HepG2 (cell line): ENCODE measurements around the gene CKLF. TPM values are rescaled to one million over a fixed set of nuclear protein-coding genes. Genes with fewer than 3 reads are reported as not detected.

Experiments
- CEBPG ChIP-seq: IDR thresholded peaks from 2 replicates; pipeline ENCODE4 v1.6.1; 2016
- GABPB1 ChIP-seq: IDR thresholded peaks from 2 replicates; pipeline ENCODE4 v1.6.1; 2016; ENCODE audit warnings: mild to moderate bottlenecking, missing genetic modification reagents, moderate library complexity, missing compliant biosample characterization
- GLI4 ChIP-seq: sonication (generic); formaldehyde crosslinking; IDR thresholded peaks from 2 replicates; pipeline ENCODE4 v1.5.1; 2020; ENCODE audit warnings: missing genetic modification reagents, mild to moderate bottlenecking, moderate library complexity, borderline replicate concordance
- KLF15 ChIP-seq: sonication (generic); formaldehyde crosslinking; IDR thresholded peaks from 2 replicates; pipeline ENCODE4 v1.8.1; 2023; ENCODE audit warnings: borderline replicate concordance, mild to moderate bottlenecking, inconsistent platforms, missing genetic modification reagents, mixed read lengths
- NBN ChIP-seq: fragments of 450-650 bp; conservative IDR thresholded peaks from 2 replicates; pipeline ENCODE4 v1.6.1; 2017
- SKI ChIP-seq: fragments of 450-650 bp; IDR thresholded peaks from one replicate; pipeline ENCODE4 v1.6.1; 2018; ENCODE audit warnings: mild to moderate bottlenecking; ENCODE audit not compliant: partially characterized antibody
- SMARCC2 ChIP-seq: fragments of 450-650 bp; IDR thresholded peaks from 2 replicates; pipeline ENCODE4 v1.6.1; 2017; ENCODE audit warnings: antibody characterized with exemption, mild to moderate bottlenecking
- SSRP1 ChIP-seq: IDR thresholded peaks from 2 replicates; pipeline ENCODE4 v1.6.1; 2016; ENCODE audit warnings: control low read depth
- WIZ ChIP-seq: sonication (generic); formaldehyde crosslinking; IDR thresholded peaks from 2 replicates; pipeline ENCODE4 v1.5.1; 2020; ENCODE audit warnings: mild to moderate bottlenecking, missing genetic modification reagents
- ZC3H4 ChIP-seq: sonication (generic); formaldehyde crosslinking; IDR thresholded peaks from 2 replicates; pipeline ENCODE4 v1.4.0; 2020; ENCODE audit warnings: missing genetic modification reagents, borderline replicate concordance
- ZFX ChIP-seq: sonication (generic); formaldehyde crosslinking; IDR thresholded peaks from 2 replicates; pipeline ENCODE4 v1.4.0; 2020; ENCODE audit warnings: mild to moderate bottlenecking, low read depth, missing genetic modification reagents, moderate library complexity
- ZNF17 ChIP-seq: sonication (generic); formaldehyde crosslinking; IDR thresholded peaks from 2 replicates; pipeline ENCODE4 v1.5.0; 2020; ENCODE audit warnings: mild to moderate bottlenecking, missing genetic modification reagents
- ZNF335 ChIP-seq: sonication (generic); formaldehyde crosslinking; IDR thresholded peaks from 2 replicates; pipeline ENCODE4 v1.4.0; 2020; ENCODE audit warnings: missing genetic modification reagents
- ZNF460 ChIP-seq: sonication (generic); formaldehyde crosslinking; IDR thresholded peaks from 2 replicates; pipeline ENCODE4 v1.5.1; 2020; ENCODE audit warnings: missing genetic modification reagents, mild to moderate bottlenecking, borderline replicate concordance
- ZNF510 ChIP-seq: sonication (generic); formaldehyde crosslinking; IDR thresholded peaks from 2 replicates; pipeline ENCODE4 v1.4.0; 2020; ENCODE audit warnings: low read depth, mild to moderate bottlenecking, missing genetic modification reagents
- ZZZ3 ChIP-seq: sonication (generic); formaldehyde crosslinking; IDR thresholded peaks from 2 replicates; pipeline ENCODE4 v1.4.0; 2020; ENCODE audit warnings: missing genetic modification reagents, mild to moderate bottlenecking, borderline replicate concordance
- polyA plus RNA-seq, 8 experiments: library from polyadenylated mRNA; depleted of rRNA in 3 of 8; stranded (reverse) in 7 of 8; unstranded in 1 of 8; fragments of >200 nt; fragmentation: Illumina TruSeq in 4 of 8; extraction: Trizol in 4 of 8; gene quantifications; 2 replicates each; pipeline versions ENCODE4 v1.2.1 to v1.2.3, GENCODE V29; 2011 to 2016; ENCODE audit warnings: low read depth in 4 of 8, missing spikeins in 1 of 8, mixed read lengths in 1 of 8; ENCODE audit not compliant: insufficient read depth in 1 of 8
- total RNA-seq, 5 experiments: library from RNA; depleted of rRNA; stranded (reverse); fragments of >200 nt; fragmentation: Illumina TruSeq; extraction: Trizol; gene quantifications; 2 replicates each; pipeline ENCODE4 v1.2.3, GENCODE V29; 2016; ENCODE audit warnings: low read depth in 1 of 5
- TF ChIP-seq, protein P1 (sequence below): sonication (generic); formaldehyde crosslinking; IDR thresholded peaks from 2 replicates; pipeline ENCODE4 v1.4.0; 2020; ENCODE audit warnings: missing genetic modification reagents, borderline replicate concordance
- TF ChIP-seq, protein P2 (sequence below): sonication (generic); formaldehyde crosslinking; conservative IDR thresholded peaks from 2 replicates; pipeline ENCODE4 v1.5.0; 2020; ENCODE audit warnings: missing genetic modification reagents
- TF ChIP-seq, protein P3 (sequence below): sonication (generic); formaldehyde crosslinking; IDR thresholded peaks from 2 replicates; pipeline ENCODE4 v1.4.0; 2020; ENCODE audit warnings: low read depth, missing genetic modification reagents

CKLF gene
- total and polyA plus RNA-seq, 2 of the 13 experiments (the other 11 are each of a cell fraction or from before 2014, with no cell fraction given): 120 to 167 TPM

DNA sequence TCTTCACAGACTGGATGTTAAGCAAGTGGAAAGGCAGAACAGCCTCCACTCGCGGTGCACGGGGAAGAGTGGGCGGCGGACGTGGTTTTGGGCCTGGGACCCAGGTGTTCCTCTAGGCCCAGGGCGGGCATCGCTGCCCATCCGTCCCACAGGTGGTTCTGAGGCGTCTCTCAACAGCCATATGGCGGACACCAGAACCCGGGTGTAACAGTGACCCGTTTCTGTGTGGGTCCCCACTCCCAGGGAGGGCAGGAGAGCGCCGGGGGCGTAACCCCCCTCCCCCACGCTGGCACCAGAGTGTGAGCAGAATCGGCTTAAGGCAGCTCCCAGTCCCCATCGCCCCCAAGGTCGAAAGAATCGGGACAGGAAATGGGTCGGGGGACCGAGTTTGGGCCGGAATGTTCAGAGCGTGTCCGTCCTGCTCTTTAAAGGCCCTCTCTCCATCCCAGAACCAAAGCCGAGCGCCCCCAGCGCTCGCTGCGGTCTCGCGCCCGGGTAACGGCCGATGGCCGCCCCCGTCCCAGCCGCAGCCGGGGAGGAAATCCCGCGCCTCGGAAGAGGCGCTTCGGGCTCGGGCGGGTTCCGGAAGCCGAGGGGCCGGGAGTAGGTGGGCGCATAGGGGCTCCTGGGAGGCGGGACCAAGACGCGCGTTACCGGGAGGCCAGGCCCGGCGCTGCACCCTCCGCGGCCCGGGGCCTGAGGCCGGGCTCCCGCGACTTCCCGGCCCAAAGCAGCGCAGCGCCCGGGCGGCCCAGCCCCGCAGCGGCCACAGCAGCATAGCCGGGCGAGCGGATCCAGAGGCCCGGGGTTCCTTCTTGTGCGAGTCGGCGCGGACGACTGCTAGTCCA is 2.9 kb upstream of the CKLF start, which contains the start of gene TK2 (continued):
- TF ChIP-seq, protein P1, sequence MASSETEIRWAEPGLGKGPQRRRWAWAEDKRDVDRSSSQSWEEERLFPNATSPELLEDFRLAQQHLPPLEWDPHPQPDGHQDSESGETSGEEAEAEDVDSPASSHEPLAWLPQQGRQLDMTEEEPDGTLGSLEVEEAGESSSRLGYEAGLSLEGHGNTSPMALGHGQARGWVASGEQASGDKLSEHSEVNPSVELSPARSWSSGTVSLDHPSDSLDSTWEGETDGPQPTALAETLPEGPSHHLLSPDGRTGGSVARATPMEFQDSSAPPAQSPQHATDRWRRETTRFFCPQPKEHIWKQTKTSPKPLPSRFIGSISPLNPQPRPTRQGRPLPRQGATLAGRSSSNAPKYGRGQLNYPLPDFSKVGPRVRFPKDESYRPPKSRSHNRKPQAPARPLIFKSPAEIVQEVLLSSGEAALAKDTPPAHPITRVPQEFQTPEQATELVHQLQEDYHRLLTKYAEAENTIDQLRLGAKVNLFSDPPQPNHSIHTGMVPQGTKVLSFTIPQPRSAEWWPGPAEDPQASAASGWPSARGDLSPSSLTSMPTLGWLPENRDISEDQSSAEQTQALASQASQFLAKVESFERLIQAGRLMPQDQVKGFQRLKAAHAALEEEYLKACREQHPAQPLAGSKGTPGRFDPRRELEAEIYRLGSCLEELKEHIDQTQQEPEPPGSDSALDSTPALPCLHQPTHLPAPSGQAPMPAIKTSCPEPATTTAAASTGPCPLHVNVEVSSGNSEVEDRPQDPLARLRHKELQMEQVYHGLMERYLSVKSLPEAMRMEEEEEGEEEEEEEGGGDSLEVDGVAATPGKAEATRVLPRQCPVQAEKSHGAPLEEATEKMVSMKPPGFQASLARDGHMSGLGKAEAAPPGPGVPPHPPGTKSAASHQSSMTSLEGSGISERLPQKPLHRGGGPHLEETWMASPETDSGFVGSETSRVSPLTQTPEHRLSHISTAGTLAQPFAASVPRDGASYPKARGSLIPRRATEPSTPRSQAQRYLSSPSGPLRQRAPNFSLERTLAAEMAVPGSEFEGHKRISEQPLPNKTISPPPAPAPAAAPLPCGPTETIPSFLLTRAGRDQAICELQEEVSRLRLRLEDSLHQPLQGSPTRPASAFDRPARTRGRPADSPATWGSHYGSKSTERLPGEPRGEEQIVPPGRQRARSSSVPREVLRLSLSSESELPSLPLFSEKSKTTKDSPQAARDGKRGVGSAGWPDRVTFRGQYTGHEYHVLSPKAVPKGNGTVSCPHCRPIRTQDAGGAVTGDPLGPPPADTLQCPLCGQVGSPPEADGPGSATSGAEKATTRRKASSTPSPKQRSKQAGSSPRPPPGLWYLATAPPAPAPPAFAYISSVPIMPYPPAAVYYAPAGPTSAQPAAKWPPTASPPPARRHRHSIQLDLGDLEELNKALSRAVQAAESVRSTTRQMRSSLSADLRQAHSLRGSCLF (CRISPR knock-in tag): no peak
- TF ChIP-seq SKI (peak; percentile 35), ZNF335 (CRISPR knock-in tag) (no peak), ZNF510 (CRISPR knock-in tag) (no peak), ZNF17 (CRISPR knock-in tag) (no peak), ZFX (peak; percentile 95), NBN (no peak), ZNF460 (CRISPR knock-in tag) (no peak; the same call in 1 of the 2 replicates), SSRP1 (no peak), KLF15 (no peak), ZC3H4 (CRISPR knock-in tag) (no peak; the same call in 1 of the 2 replicates), SMARCC2 (no peak), ZZZ3 (CRISPR knock-in tag) (no peak), WIZ (CRISPR knock-in tag) (no peak), CEBPG (CRISPR knock-in tag) (no peak), GLI4 (CRISPR knock-in tag) (peak; percentile 64; the same call in 1 of the 2 replicates), GABPB1 (peak; percentile 94)
- TF ChIP-seq, protein P2, sequence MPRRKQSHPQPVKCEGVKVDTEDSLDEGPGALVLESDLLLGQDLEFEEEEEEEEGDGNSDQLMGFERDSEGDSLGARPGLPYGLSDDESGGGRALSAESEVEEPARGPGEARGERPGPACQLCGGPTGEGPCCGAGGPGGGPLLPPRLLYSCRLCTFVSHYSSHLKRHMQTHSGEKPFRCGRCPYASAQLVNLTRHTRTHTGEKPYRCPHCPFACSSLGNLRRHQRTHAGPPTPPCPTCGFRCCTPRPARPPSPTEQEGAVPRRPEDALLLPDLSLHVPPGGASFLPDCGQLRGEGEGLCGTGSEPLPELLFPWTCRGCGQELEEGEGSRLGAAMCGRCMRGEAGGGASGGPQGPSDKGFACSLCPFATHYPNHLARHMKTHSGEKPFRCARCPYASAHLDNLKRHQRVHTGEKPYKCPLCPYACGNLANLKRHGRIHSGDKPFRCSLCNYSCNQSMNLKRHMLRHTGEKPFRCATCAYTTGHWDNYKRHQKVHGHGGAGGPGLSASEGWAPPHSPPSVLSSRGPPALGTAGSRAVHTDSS (CRISPR knock-in tag): no peak
- TF ChIP-seq, protein P3, sequence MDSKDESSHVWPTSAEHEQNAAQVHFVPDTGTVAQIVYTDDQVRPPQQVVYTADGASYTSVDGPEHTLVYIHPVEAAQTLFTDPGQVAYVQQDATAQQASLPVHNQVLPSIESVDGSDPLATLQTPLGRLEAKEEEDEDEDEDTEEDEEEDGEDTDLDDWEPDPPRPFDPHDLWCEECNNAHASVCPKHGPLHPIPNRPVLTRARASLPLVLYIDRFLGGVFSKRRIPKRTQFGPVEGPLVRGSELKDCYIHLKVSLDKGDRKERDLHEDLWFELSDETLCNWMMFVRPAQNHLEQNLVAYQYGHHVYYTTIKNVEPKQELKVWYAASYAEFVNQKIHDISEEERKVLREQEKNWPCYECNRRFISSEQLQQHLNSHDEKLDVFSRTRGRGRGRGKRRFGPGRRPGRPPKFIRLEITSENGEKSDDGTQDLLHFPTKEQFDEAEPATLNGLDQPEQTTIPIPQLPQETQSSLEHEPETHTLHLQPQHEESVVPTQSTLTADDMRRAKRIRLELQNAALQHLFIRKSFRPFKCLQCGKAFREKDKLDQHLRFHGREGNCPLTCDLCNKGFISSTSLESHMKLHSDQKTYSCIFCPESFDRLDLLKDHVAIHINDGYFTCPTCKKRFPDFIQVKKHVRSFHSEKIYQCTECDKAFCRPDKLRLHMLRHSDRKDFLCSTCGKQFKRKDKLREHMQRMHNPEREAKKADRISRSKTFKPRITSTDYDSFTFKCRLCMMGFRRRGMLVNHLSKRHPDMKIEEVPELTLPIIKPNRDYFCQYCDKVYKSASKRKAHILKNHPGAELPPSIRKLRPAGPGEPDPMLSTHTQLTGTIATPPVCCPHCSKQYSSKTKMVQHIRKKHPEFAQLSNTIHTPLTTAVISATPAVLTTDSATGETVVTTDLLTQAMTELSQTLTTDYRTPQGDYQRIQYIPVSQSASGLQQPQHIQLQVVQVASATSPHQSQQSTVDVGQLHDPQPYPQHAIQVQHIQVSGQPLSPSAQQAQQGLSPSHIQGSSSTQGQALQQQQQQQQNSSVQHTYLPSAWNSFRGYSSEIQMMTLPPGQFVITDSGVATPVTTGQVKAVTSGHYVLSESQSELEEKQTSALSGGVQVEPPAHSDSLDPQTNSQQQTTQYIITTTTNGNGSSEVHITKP (CRISPR knock-in tag): no peak
